Measurements from ENCODE around the gene PLD1. TPM values are rescaled to one million over a fixed set of nuclear protein-coding genes. Genes with fewer than 3 reads are reported as not detected.

PLD1 gene
- total and polyA plus RNA-seq, 10 of the 15 experiments (the other 5 are each of a cell fraction or from before 2014, with no cell fraction given) = 2.9 to 108 (median 3.6) TPM

GRCh38 chr3:171854649-171855305 lies 44.5 kb upstream of the PLD1 start:
- ChIA-PET SMC1A (ENCODE audit: uncharacterized antibody, unreplicated experiment) (interaction anchor here (1.1 to 2.0 kb wide), 5 partner anchors 8 to 478 kb away, joined by 3 to 7 read pairs (median 3); no protein-coding TSS in a partner anchor), POLR2A (no interaction called here), RAD21 (ENCODE audit: unreplicated experiment) (no interaction called here), CTCF (interaction anchor here (1.4 to 3.7 kb wide), 2 partner anchors 11 to 13 kb away, joined by 3 to 16 read pairs; no protein-coding TSS in a partner anchor)
- Histone ChIP-seq H3K9me3 (replicated peaks; ENCODE audit: control insufficient read depth, insufficient read depth, low read length) (peaks cover 6% of the 10 kb centered on the region; the same call in 2 of the 3 replicates), H3K4me3 (no peak overlapping the region), H3K9ac (ENCODE audit: control insufficient read depth, insufficient read depth, low read length) (no peak overlapping the region), H3K79me2 (ENCODE audit: control insufficient read depth, insufficient read depth, low read length) (no peaks in the 10 kb centered on the region), H3K4me1 (ENCODE audit: control insufficient read depth, insufficient read depth, low read length) (no peaks in the 10 kb centered on the region), H3K36me3 (ENCODE audit: control insufficient read depth in 2 of 2, insufficient read depth in 2 of 2, low read length in 1 of 2) (no peaks in the 10 kb centered on the region), H3K4me2 (ENCODE audit: control insufficient read depth, insufficient read depth) (no peak overlapping the region), H2AFZ (ENCODE audit: control insufficient read depth, low read depth, low read length) (no peak overlapping the region), H3K27me3 (replicated peaks in 1 of 2; ENCODE audit: control insufficient read depth in 2 of 2, insufficient read depth in 2 of 2, low read length in 1 of 2) (no peaks in the 10 kb centered on the region), H4K20me1 (ENCODE audit: control insufficient read depth, insufficient read depth) (no peaks in the 10 kb centered on the region), H3K27ac (ENCODE audit: control insufficient read depth, insufficient read depth) (no peak overlapping the region)
- TF ChIP-seq CBX5 (IDR thresholded peaks at IDR 0.05; ENCODE audit: low read depth) = 0 out of 2 replicates have a peak, but pooled peaks have one; percentile 39
- no peak for TF ChIP-seq SMAD1 (IDR thresholded peaks at IDR 0.05; ENCODE audit: low read depth, partially characterized antibody)
- intact Hi-C loops (cut with micrococcal nuclease; ENCODE audit: unreplicated experiment) (no loop called here), in situ Hi-C loops (cut with MboI) (no loop called here)
- DNase-seq (ENCODE audit: low read depth, low spot score) (no peak), FAIRE-seq (no peak), ATAC-seq (no peak)
- WGBS (ENCODE audit: insufficient coverage, insufficient replicate concordance, low lambda C conversion rate, missing lambda C conversion rate) = 0% methylated on average over 2 of the region's 2 CpGs
- BruUV-seq (replicated peaks) = no TSS peak

- Histone ChIP-seq H3K9ac (ENCODE audit: control insufficient read depth, insufficient read depth, low read length) (no peak overlapping the region), H3K4me2 (ENCODE audit: control insufficient read depth, insufficient read depth) (no peak overlapping the region), H3K4me1 (ENCODE audit: control insufficient read depth, insufficient read depth, low read length) (peaks cover 6% of the 10 kb centered on the region), H2AFZ (ENCODE audit: control insufficient read depth, low read depth, low read length) (no peak overlapping the region), H3K36me3 (ENCODE audit: control insufficient read depth in 2 of 2, insufficient read depth in 2 of 2, low read length in 1 of 2) (no peaks in the 10 kb centered on the region), H3K27me3 (replicated peaks in 1 of 2; ENCODE audit: control insufficient read depth in 2 of 2, insufficient read depth in 2 of 2, low read length in 1 of 2) (no peaks in the 10 kb centered on the region), H3K27ac (ENCODE audit: control insufficient read depth, insufficient read depth) (no peak overlapping the region), H4K20me1 (ENCODE audit: control insufficient read depth, insufficient read depth) (no peaks in the 10 kb centered on the region), H3K79me2 (ENCODE audit: control insufficient read depth, insufficient read depth, low read length) (no peaks in the 10 kb centered on the region), H3K9me3 (replicated peaks; ENCODE audit: control insufficient read depth, insufficient read depth, low read length) (peaks cover 6% of the 10 kb centered on the region; the same call in 2 of the 3 replicates), H3K4me3 (no peak overlapping the region)
- POLR2A ChIA-PET = no interaction called here
- RAD21 ChIA-PET (ENCODE audit: unreplicated experiment) = no interaction called here
- no peak for FAIRE-seq
- SMC1A ChIA-PET (ENCODE audit: uncharacterized antibody, unreplicated experiment) = interaction anchor here (0.8 kb wide), 2 partner anchors 12 to 280 kb away, joined by 3 read pairs; no protein-coding TSS in a partner anchor
- BruUV-seq (replicated peaks) = no TSS peak
- ATAC-seq = no peak
- DNase-seq (ENCODE audit: low read depth, low spot score) = no peak
- in situ Hi-C loops (cut with MboI) = no loop called here
- CTCF ChIA-PET = interaction anchor here (0.6 to 2.2 kb wide), 3 partner anchors 60 to 490 kb away, joined by 3 to 6 read pairs (median 4); no protein-coding TSS in a partner anchor
- 18% methylated on average over 5 of the region's 5 CpGs for WGBS (ENCODE audit: insufficient coverage, insufficient replicate concordance, low lambda C conversion rate, missing lambda C conversion rate)
- intact Hi-C loops (cut with micrococcal nuclease; ENCODE audit: unreplicated experiment) = no loop called here
- TF ChIP-seq SMC3 (IDR thresholded peaks at IDR 0.05; ENCODE audit: borderline replicate concordance, low read length) = no peak
- no peak for TF ChIP-seq RAD51 (IDR thresholded peaks at IDR 0.05)
- TF ChIP-seq BCLAF1 (IDR thresholded peaks at IDR 0.05) = no peak
- no peak for TF ChIP-seq BACH1 (IDR thresholded peaks at IDR 0.05; ENCODE audit: borderline replicate concordance)
- no peak for TF ChIP-seq ZNF384 (IDR thresholded peaks at IDR 0.05; ENCODE audit: borderline replicate concordance, low read depth, low read length)
- TF ChIP-seq YBX1 (IDR thresholded peaks at IDR 0.05) = no peak
- TF ChIP-seq ZNF622 (IDR thresholded peaks at IDR 0.05) = no peak
- no peak for TF ChIP-seq ZBTB11 (CRISPR knock-in tag; IDR thresholded peaks at IDR 0.05)
Measured at GRCh38 chr3:171851660-171852058, 41.4 kb upstream of the PLD1 start.

All from GM12878 (cell line).